Motor neuron (in vitro differentiated cells): Measurements from ENCODE around the gene SCARF2. TPM values are rescaled to one million over a fixed set of nuclear protein-coding genes. Genes with fewer than 3 reads are reported as not detected.
"Not testable (repeated sequence)": the region's sequence is repeated elsewhere in the genome, so short reads cannot be mapped to it uniquely, and the experiment has no call there.

ENCODE experiments used
- ATAC-seq, 8 experiments: fragments of 200-7000 bp; cut with Tn5 transposase; replicated peaks in 6 of 8; 2 replicates each; pipeline ENCODE4 v1.8.0; 2021; ENCODE audit warnings: mild to moderate bottlenecking in 8 of 8, moderate library complexity in 8 of 8
- H3K27ac ChIP-seq, 2 donors: fragments of 250-450 bp; sonication (Bioruptor Pico); 2 replicates each; pipeline ENCODE4 v1.9.0; 2021; ENCODE audit warnings: antibody characterized with exemption in 2 of 2, mild to moderate bottlenecking in 2 of 2, moderate library complexity in 1 of 2
- H3K4me1 ChIP-seq, 2 donors: fragments of 250-450 bp; sonication (Bioruptor Pico); replicated peaks in 1 of 2; 2 replicates each; pipeline ENCODE4 v1.6.1; 2021; ENCODE audit warnings: antibody characterized with exemption in 2 of 2, mild to moderate bottlenecking in 2 of 2, moderate library complexity in 1 of 2
- H3K4me3 ChIP-seq, 5 donors: fragments of 250-450 bp; sonication (Bioruptor Pico); 2 replicates each; pipeline ENCODE4 v1.9.0; 2021; ENCODE audit warnings: antibody characterized with exemption in 5 of 5, mild to moderate bottlenecking in 5 of 5, moderate library complexity in 4 of 5
- WGBS, 10 experiments: fragments of 450-650 bp; shearing (Covaris generic); methylation state at CpG; one replicate each; pipeline ENCODE4 v1.0.0; 2022; 5-methylcytosine and 5-hydroxymethylcytosine counted together
- in situ Hi-C, 9 experiments: fragments of 400-800 bp; cut with MboI; loops; one replicate each; pipeline ENCODE4 v1.15.0; 2021; ENCODE audit warnings: low sequenced_read_pairs in 9 of 9, low pct_unique_long_range_greater_than_20kb in 2 of 9; ENCODE audit not compliant: unreplicated experiment in 9 of 9
- total RNA-seq, 8 experiments: library from RNA; unstranded; fragments of 300-600 nt; gene quantifications; 2 replicates each; pipeline versions ENCODE4 v1.2.3 to v1.2.4, GENCODE V29; 2022

SCARF2 gene, protein sequence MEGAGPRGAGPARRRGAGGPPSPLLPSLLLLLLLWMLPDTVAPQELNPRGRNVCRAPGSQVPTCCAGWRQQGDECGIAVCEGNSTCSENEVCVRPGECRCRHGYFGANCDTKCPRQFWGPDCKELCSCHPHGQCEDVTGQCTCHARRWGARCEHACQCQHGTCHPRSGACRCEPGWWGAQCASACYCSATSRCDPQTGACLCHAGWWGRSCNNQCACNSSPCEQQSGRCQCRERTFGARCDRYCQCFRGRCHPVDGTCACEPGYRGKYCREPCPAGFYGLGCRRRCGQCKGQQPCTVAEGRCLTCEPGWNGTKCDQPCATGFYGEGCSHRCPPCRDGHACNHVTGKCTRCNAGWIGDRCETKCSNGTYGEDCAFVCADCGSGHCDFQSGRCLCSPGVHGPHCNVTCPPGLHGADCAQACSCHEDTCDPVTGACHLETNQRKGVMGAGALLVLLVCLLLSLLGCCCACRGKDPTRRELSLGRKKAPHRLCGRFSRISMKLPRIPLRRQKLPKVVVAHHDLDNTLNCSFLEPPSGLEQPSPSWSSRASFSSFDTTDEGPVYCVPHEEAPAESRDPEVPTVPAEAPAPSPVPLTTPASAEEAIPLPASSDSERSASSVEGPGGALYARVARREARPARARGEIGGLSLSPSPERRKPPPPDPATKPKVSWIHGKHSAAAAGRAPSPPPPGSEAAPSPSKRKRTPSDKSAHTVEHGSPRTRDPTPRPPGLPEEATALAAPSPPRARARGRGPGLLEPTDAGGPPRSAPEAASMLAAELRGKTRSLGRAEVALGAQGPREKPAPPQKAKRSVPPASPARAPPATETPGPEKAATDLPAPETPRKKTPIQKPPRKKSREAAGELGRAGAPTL
- total RNA-seq = 10 to 100 TPM in 2 of 8 experiments, 1 to 10 TPM in 6; 1.6 to 21.3 (median 4.6) TPM

DNA sequence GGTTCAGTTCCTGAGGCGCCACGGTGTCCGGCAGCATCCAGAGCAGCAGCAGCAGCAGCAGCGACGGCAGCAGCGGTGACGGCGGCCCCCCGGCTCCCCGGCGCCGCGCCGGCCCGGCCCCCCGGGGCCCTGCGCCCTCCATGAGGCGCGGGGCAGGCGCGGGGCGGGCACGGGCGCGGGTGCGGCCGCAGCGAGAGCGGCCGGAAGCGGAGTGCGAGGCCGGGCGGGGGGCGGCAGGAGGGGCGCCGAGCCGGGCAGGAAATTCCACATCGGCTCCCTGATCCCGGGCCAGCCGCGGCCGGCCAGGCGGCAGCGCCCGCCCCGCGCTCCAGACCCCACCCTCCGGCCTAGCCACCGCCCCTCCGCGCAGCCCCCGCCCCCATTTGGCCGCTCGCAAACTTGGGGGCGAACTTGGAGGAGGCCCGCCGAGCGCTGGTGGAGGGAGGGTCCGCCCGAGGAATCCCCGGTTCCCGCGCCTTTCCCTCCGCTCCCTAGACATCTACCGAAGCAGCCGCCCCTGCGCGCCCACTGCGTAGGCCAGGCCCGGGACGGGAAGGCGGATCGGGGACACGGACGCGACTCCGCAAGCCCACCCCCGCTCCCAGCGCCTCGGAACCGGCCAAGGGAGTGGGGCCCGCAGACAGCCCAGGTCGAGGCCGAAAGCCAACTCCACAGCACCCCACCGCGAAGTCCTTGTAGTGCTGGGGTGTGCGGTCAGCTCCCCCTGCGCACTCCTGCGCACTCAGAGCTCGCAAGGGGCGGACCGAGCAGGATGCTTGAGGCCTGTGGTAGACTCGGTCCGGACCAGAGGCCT is at the start of gene SCARF2:
TSS of gene SCARF2 (minus strand) at position 213 of the 814 bp plus-strand sequence. CDS start at position 142, 71 bp downstream.
- peak within 1 kb of the TSS in 1 of 2 donors; percentile 27 for H3K27ac ChIP-seq
- in situ Hi-C loops = no loop called here
- ATAC-seq = peak; percentile 42 to 82 (median 77)

DNA sequence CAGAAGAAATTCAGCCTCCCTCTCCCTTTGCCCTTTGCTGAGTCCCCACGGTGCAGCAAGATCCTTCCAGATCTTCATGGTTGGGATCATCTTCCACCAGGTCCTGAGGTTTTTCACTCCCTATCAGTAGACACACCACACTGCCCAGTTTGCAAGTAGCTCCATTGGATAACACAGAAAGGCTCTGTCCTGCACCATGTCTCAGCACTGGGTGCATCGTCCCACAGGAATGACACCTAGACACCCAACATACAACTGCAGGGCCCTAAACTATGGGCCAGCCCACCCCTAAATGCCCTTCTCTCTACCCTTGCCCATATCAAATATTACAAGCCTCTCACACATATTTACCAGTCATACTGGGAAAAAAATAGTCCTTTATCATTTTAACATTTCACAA is 48.6 kb upstream of the SCARF2 start:
- no peaks in the 10 kb centered on the region for H3K4me1 ChIP-seq
- ATAC-seq = no peak
- no peak overlapping the region for H3K27ac ChIP-seq
- WGBS, 10 experiments = 36 to 100% (median 100%) methylated on average over 1 to 2 of the region's 2 CpGs; no CpG with 5 or more reads in 3 of the 10 experiments
- no peak overlapping the region for H3K4me3 ChIP-seq
- in situ Hi-C loops = no loop called here

More for the DNA sequence above, at the start of gene SCARF2:
- 14 to 16% methylated on average over 7 of the region's 95 CpGs; no CpG with 5 or more reads in 8 of the 10 experiments for WGBS, 10 experiments
- peaks cover 5 to 7% of the 10 kb centered on the region in 2 donors for H3K4me1 ChIP-seq
- H3K4me3 ChIP-seq = peak within 1 kb of the TSS; percentile 37 to 73 (median 50)

DNA sequence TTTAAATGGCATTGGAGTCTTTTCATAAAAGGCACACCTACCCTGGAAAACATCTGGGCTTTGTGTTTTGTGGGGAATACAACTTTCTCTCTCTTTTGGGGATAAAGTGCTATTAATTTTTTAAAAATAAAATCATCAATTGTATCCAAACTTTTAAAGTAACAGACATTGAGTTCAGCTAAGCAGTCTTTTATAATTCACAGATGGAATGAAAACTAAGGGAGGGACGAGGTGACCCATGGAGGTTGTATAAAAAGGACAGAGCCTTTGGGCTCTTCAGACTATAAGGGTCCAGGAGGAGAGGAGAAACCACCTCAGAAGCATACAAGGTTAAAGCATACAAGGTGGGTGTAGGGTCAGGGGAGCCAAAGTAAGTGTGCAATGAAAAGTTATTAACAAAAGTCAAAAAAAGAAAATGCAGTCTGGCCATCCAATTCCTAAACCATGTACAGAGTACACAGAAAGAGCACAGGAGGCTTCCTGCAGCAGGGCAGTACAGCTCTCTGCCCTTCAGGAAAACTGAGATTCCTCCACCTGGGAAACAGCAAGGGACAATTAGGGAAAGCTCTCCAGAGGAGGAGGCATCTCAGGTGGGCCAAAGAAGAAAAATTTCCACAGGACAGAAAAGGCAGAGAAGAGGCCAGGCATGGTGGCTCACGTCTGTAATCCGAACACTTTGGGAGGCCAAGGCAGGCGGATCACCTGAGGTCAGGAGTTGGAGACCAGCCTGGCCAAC is 47.5 kb upstream of the SCARF2 start:
- Histone ChIP-seq H3K27ac (peak overlapping the region in 1 of 2 donors; percentile 39), H3K4me3 (no peak overlapping the region), H3K4me1 (no peaks in the 10 kb centered on the region)
- in situ Hi-C loops = no loop called here
- no peak for ATAC-seq
- 91 to 100% (median 100%) methylated on average over 1 to 4 of the region's 4 CpGs; no CpG with 5 or more reads in 2 of the 10 experiments for WGBS, 10 experiments

DNA sequence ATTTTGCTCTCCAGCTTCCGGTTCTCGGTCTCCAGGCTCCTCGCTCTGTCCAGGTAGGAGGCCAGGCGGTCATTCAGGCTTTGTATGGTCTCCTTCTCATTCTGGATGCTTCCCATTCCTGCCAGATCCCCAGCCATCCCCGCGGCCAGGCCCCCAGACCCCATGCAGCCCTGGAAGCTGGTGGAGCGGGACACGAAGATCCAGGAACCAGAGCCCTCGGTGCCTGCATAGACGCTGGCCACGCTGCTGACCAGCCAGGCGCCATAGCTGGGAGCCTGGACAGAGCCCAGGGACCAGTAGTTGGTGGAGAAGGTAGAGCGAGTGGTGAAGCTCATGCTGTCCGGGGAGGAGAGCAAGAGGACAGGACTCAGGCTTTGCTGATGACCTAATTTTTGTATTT is 46.1 kb upstream of the SCARF2 start:
- no peak for ATAC-seq
- Histone ChIP-seq H3K4me1 (no peaks in the 10 kb centered on the region), H3K27ac (no peak overlapping the region), H3K4me3 (no peak overlapping the region)
- in situ Hi-C loops = no loop called here
- 100% methylated on average over 1 to 7 of the region's 14 CpGs; no CpG with 5 or more reads in 6 of the 10 experiments for WGBS, 10 experiments

DNA sequence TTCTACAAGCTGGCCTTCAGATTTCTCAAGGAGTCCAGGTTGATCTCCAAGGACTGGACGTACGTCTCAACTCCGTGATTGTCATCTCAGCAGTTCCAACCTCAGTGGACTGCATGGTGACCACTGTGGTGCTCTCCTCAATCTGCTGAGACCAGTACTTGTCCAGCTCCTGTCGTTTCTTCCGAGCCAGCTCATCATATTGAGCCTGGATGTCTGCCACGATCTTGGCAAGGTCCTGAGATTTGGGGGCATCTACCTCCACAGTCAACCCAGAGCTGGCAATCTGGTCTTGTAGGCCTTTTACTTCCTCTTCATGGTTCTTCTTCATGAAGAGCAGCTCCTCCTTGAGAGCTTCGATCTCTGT is 45.5 kb upstream of the SCARF2 start:
- ATAC-seq, in situ Hi-C loops, H3K4me1 ChIP-seq, H3K27ac ChIP-seq, H3K4me3 ChIP-seq: not testable (repeated sequence)
- 80 to 100% (median 98%) methylated on average over 2 to 4 of the region's 7 CpGs; no CpG with 5 or more reads in 4 of the 10 experiments for WGBS, 10 experiments

DNA sequence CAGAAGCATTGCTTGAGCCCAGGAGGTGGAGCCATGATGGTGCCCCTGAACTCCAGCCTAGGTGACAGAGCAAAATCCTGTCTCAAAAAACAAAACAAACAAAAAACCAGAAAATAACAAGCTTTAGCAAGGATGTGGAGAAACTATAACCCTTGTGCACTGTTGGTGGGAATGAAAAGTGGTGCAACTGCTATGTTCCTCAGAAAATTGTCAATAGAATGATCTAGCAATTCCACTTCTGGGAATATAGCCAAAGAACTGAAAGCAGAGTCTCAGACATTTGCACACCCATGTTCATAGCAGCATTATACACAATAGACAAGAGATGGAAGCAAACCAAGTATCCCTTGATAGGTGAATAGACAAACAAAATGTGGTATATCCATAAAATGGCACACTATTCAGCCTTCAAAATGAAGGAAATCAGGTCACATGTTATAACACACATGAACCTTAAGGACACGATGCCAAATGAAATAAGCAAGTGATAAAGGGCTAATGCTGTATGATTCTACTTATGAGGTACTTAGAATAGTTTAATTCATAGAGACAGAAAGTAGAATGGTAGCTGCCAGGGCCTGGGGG is 42.1 kb upstream of the SCARF2 start:
- Histone ChIP-seq H3K4me1 (no peaks in the 10 kb centered on the region), H3K27ac (no peak overlapping the region), H3K4me3 (no peak overlapping the region)
- WGBS, 10 experiments = 83 to 100% (median 100%) methylated on average over 1 of the region's 1 CpG; no CpG with 5 or more reads in 3 of the 10 experiments
- no peak for ATAC-seq
- in situ Hi-C loops = no loop called here

DNA sequence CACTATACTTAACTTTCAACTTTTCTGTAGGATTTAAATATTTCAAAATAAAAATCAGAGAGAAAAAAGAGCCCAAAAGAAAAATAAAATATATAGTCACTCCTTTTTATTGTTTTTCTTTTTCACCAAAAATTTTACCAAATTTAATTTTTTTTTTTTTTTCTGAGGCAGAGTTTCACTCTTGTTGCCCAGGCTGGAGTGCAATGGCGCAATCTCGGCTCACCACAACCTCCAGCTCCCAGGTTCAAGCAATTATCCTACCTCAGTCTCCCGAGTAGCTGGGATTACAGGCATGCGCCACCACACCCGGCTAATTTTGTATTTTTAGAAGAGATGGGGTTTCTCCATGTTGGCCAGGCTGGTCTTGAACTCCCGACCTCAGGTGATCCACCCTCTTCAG is 40.4 kb upstream of the SCARF2 start:
- 87 to 100% (median 100%) methylated on average over 2 to 6 of the region's 6 CpGs; no CpG with 5 or more reads in 2 of the 10 experiments for WGBS, 10 experiments
- H3K4me1 ChIP-seq, H3K4me3 ChIP-seq, in situ Hi-C loops, H3K27ac ChIP-seq, ATAC-seq: not testable (repeated sequence)

DNA sequence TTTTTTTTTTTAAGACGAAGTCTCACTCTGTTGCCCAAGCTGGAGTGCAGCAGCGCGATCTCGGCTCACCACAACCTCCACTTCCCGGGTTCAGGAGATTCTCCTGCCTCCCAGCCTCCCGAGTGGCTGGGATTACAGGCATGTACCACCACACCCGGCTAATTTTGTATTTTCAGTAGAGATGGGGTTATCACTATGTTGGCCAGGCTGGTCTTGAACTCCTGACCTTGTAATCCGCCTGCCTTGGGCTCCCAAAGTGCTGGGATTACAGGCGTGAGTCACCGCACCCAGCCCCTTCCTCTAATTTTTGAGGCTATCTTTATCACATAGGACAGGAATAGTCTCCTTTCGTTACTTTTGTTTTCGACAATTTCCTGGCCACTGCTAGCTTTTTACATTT is 37.9 kb upstream of the SCARF2 start:
- H3K4me1 ChIP-seq, H3K4me3 ChIP-seq, ATAC-seq, H3K27ac ChIP-seq, in situ Hi-C loops: not testable (repeated sequence)
- 58 to 100% (median 93%) methylated on average over 1 to 9 of the region's 12 CpGs for WGBS, 10 experiments

DNA sequence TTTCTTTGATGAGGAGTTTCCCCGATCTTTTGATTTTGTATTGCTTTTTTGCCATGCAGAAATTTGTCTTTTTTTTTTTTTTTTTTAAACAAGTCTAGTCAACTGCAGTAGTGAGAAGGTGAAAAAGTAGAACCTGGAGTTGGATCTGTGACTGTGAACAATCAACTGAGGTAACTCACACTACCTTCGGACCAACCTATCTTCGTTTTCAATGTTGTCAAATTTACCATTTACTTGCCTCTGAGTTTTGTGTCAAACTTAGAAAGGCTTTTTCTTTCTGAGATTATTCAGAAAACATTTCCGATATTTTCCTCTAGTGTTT is 37.5 kb upstream of the SCARF2 start:
- in situ Hi-C loops = no loop called here
- Histone ChIP-seq H3K27ac (no peak overlapping the region), H3K4me1 (no peaks in the 10 kb centered on the region), H3K4me3 (no peak overlapping the region)
- no peak for ATAC-seq
- 86 to 100% (median 97%) methylated on average over 3 to 4 of the region's 4 CpGs; no CpG with 5 or more reads in 1 of the 10 experiments for WGBS, 10 experiments

DNA sequence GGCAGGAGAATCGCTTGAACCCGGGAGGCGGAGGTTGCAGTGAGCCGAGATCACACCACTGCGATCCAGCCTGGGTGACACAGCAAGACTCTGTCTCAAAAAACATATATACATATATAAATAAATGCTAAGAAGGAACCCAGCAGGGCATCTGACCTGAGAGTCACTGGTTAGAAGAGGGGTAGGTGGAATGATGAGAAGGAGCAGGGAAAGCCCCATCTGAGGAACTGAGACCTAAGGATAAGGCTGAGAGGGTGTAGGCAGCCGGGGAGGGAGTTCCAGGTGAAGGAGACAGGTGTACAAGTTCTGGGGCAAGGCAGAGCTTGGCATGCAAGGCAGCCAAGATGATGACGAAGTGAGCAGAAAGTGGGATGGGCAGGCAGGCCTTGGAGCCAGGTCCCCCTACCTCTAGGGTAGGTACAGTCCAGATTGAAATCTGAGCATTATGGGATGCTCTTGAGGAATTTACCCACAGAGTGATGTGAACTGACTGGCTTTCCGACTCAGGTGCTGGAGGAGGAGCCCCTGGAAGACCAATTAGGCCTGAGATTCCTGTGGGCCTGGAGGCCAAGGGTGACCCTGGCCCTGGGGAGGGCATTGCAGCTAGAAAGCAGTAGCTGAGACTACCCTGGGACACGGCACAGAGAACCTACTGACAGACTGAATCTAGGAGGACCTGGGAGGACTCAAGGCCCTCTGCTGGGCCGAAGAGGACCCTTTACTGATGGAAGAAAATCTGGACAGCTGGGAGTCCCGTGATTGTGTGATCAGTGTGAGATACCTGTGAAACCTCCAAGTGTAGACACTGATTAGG is 35.2 kb upstream of the SCARF2 start:
- no peak for ATAC-seq
- in situ Hi-C loops = loop anchor here in 2 of 9 experiments (25.0 kb wide), 1 partner anchor 311 kb away; the partner anchor contains the start of gene CCDC188 (in 2 of the 2)
- 40 to 100% (median 82%) methylated on average over 1 to 6 of the region's 11 CpGs; no CpG with 5 or more reads in 2 of the 10 experiments for WGBS, 10 experiments
- Histone ChIP-seq H3K4me1 (no peaks in the 10 kb centered on the region), H3K4me3 (no peak overlapping the region), H3K27ac (peak overlapping the region in 1 of 2 donors; percentile 31)
